Dedifferentiated amniotic fluid mesenchymal stem cell (primary cell): ENCODE data around the gene LARGE2.

Source experiments
- DNase-seq: peaks from one replicate; pipeline ENCODE4 v3.0.0-alpha.2; 2016; ENCODE audit errors: extremely low spot score

The LARGE2 gene

DNA sequence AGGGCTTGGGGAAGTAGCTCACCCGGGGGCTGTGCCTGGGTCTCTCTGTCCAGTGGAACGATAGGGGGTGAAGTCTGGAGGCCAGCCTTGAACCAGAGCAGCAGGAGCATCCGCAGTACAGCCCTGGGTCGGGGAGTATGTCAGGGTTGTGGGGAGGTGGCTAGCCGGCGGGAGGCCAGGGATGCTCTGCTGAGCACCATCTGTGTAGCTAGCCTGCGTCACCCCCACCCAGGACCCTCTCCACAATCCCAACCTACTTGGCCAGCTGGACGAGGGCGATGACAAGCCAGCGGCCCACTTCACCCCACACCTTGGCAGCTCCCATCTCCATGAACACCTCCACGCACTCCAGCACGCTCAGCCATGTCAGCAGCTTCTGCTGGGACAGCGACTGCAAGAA, 7.0 kb upstream of the LARGE2 start:
- no peak for DNase-seq

DNA sequence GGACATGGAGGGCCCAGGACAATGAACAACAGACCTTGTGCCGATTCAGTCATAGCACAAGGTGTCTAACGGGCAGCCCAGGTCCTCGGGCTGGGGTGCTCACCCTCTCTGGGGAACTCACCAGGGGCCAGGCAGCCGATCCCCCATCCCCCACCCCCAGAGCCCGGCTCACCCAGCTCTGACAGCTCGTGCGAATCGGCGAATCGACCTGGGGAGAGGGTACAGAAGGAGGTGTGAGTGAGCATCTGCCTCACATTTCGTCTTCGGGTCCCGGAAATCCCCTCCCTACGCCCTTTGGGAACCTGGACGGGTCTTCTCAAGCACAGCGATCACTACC, 5.2 kb upstream of the LARGE2 start:
- DNase-seq, result no peak

DNA sequence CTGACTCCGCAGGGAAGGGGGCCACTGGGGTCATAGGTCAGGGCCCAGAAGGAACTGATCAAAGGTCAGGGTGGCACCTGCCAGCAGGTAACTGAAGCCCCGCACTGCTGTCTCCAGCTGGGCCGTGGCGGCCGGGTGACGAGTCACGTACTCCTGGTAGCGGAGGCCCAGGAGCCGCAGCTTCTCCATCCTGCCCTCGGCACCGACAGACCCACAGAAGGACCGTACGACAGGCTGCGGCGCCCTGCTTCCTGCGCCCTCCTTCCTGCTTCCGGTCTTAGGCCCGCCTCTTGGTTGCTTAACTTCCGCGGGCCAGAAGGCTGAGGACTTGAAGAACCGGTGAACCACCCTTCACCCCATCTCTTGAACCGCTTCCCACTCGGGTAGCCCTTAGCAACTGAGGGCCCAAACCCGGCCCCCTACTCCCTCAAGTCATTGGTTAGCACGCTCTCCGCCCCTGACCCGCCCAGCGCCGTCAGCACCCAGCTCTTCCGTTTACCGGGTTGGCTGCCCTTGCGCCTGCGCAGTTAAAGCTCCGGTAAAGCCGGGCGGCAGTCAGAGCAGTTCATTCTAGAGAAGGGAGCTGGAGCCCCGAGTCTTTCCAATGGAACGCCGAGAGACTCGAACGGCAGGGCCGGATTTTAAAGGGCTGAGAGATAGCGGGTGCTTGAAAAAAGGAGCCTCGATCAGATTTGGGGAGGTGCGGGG, 4.7 kb upstream of the LARGE2 start, which contains the start of gene PEX16:
Gene PEX16 (minus strand): TSS at position 255 of the 708 bp plus-strand sequence. CDS start 66 bp downstream, at position 189.
- DNase-seq, result peak; percentile 100

DNA sequence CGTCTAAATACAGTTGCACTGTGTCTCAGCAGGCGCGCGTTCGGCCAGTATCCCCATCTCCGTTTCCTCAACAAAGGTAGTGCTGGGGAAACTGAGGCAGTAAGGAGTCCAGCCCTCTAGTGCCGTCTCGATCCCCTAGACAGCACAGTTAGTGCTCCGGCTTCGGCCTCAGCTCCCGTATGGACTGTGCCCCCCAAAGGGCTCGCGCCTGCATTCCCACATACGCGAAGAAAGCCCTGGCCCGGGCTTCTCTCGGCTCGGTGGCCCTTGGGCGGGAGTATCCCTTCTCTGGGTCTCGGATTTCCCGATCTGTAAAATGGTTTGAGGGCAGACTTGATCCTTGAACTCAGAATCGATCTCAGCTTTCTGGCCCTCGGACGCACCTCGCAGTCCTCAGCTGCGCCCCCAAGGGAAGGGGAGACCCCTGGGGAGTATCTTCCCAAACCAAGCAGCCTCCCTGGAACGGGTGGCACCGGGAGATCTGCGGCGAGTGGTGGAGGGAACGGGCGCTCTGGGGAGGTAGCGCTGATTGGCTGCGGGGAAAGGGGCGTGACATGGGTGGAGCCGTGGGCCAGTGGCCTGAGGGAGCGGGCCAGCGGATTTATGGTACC, 4.0 kb upstream of the LARGE2 start:
- peak; percentile 70 for DNase-seq

DNA sequence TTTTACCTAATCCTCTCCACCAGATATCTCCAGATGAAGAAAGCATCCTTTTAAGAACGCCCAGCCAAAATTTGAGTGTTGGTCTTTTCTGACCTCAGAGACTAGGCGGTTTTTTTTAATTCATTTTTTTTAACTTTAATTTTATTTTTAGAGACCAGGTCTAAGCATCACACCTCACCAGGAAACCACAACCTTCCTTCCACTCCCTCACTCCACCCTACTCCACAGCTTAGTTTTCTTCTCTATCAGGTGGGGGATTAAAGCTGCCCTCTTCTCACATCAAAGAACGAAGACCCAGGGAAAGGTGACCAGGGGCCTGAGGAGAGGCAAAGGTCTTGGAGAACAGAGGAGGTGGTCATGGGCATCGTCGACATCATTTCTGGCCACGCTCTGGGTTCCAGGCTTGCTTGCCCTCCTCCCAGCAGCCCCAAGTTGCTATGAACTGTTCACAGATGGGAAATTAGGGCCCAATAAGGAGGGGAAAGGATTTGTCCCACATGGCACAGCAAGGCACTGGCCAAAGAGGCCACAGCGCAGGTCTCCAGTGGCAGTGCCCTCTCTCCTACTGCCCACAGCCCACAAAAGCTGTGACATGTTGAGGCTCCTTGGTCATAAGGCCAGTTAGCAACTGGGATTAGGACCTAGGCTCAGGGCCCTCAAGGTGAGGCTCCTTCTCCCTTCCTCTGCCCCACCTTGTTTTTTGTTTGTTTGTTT, 3.3 kb upstream of the LARGE2 start:
- DNase-seq, result no peak

DNA sequence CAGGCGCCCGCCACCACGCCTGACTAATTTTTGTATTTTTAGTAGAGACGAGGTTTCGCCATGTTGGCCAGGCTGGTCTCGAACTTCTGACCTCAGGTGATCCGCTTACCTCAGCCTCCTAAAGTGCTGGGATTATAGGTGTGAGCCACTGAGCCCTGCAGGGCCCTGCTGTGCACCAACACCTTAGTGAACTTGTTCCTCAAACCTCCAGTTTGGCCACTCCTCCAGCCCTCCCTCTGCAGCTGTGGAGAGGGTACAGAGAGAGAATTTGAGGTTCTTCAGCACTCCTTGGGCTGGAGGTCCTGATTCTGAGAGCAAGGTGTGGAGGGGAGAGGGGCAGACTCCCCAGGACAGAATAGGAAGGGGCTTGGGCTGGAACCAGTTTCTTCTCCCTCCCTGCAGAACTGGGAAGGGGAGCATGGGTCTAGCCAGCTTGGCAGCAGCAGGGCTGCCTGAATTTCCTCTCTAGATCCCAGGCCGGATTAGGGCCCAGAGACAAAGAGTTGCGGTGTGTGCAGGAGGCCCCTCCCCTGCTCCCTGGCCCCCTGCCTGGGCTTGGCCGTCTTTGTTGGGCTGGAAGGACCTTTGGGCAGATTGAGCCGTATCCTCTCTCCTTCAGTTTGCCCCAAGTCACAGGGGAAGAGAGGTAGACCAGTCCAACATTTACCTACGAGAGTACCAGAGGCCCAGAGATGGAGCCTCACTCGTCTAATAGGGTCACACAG, 2.5 kb upstream of the LARGE2 start:
- no peak for DNase-seq

DNA sequence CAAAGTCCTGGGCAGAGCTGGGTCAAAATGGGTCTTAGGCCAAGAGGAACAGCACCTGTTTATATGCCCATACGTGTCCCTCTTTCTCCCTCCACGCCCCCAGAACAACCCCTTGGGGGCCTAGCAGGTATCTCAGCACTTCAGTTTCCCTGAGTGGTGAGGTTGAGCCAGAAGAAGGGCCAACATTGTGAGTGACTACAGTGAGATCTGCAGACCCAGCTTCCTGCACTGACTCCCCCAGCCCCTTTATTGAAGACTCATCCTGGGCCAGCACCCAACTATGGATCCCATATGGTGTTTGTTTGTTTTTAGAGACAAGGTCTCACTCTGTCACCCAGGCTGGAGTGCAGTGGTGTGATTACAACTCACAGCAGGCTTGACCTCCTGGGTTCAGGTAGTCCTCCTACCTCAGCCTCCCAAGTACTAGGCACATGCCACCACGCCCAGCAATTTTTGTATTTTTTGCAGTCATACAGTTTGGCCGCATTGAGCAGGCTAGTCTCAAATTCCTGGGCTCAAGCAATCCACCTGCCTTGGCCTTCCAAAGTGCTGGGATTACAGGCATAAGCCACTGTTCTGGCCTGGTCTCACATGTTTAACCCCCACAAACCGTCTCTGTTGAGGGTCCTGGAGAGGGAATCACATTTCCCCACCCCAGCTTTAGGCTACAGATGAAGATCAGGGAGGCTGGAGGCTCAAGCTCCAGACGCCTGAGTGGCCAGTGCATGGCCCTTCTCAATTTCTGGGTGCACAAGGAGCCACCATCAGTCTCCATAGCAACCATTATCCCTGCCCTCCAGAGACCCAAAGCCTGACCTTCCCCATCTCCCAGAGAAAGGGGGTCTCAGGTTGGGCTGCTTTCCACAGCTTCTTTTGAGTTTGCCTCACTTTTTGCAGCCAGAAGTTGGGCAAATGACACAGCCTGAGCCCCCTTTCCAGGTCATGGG, 1.7 kb upstream of the LARGE2 start:
- no peak for DNase-seq

DNA sequence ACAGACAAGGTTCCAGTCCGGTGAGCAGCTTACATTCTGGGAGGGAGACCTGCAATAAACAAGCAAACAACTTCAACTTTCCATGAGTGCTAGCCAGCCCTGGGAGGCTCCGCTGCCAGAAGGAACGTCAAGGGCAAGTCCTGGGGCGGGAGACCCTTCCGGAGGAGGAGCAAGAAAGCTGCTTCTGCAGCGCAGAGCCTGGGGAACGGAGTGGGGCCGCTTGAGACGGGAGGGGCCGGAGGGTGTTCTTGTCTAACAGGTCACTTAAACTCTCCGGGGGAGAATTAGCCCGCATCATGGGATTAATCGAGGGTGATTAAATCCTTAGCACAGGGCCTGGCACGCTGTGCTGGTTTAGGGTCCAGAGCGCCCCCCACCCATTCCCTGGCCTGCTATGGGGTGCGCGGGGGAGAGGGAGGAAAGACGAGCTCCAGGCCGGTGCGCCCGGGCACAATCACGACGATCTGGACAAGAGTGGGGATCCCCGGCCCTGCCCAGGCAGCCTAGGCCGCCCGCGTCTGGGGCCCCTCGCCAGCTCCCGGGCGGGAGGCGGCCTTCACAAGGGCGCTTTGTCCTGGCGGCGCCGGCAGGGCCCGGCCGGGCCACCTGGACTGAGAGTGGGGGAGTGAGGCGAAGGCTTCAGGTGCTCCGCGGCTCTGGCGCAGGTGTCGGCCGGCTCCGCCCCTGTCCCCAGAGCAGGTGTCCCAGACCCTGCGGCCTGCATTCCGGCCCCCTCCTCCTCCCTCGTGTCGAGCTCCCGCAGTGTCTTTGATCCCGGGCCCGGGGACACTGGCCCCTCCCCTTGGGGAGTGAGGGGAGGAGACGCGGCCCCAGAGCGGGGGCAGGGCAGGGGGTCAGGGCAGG, 663 bp upstream of the LARGE2 start:
- no peak for DNase-seq

DNA sequence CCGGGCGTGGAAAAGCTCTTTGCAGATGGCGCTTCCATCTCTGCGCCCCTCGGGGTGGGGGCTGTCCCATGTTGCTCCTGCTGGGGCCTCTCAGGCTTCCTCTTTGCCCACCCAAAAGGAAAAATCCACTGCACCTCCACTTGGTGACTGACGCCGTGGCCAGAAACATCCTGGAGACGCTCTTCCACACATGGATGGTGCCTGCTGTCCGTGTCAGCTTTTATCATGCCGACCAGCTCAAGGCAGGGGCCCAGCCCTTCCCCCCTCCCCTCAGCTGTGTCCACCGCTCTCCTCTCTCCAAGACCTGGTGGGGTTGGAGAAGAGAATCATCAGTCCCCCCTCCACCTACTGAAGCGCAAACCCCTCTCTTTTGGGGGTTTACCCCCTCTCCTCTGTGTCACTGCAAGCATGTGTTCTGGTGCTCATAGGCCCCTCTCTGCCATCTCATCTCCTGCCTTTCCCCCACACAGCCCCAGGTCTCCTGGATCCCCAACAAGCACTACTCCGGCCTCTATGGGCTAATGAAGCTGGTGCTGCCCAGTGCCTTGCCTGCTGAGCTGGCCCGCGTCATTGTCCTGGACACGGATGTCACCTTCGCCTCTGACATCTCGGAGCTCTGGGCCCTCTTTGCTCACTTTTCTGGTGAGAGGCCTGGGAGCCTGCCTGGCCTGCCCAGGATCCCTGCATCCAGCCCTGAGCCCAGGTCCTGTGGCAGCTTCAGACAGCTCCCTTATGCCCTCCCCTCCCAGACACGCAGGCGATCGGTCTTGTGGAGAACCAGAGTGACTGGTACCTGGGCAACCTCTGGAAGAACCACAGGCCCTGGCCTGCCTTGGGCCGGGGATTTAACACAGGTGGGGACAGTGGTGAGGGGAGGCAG, 1.8 kb downstream of the LARGE2 start:
- no peak for DNase-seq

DNA sequence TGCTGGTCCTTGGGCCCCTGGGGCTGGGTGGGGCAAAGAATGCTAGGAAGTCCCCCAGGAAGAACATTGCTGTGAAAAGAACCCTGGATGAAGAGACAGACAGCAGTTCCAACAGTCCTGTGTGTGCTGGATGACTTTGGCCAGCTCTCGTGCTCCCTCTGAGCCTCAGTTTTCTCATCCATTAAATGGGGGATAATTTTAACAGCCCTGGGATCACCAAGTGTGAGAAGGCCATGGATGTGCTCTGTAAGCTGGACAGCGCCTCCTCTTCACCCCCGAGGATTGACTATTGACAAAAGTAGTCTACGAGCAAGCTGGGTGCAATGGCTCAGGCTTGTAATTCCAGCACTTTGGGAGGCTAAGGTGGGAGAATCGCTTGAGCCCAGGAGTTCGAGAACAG, 2.5 kb downstream of the LARGE2 start:
- DNase-seq, result no peak

DNA sequence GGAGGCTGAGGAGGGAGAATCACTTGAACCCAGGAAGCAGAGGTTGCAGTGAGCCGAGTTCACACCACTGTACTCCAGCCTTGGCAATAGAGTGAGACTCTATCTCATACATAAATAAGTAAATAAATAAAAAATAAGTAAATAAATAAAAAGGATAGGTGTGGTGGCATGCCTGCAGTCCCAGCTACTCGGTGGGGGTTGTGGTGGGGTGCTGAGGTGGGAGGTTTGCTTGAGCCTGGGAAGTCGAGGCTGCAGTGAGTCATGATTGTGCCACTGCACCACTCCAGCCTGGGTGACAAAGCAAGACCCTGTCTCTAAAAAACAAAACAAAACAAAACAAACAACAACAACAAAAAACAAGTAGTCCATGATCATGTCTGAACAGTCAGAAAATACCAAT, 3.1 kb downstream of the LARGE2 start:
- no peak for DNase-seq

DNA sequence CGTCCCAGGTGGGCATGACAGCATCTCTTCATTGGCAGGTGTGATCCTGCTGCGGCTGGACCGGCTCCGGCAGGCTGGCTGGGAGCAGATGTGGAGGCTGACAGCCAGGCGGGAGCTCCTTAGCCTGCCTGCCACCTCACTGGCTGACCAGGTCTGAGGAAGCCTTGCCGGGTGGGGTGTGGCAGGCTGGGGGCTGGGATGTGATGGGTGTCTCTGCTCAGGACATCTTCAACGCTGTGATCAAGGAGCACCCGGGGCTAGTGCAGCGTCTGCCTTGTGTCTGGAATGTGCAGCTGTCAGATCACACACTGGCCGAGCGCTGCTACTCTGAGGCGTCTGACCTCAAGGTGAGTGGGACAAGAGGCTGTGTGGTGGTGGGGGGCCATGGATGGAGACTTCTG, 3.5 kb downstream of the LARGE2 start:
- no peak for DNase-seq

DNA sequence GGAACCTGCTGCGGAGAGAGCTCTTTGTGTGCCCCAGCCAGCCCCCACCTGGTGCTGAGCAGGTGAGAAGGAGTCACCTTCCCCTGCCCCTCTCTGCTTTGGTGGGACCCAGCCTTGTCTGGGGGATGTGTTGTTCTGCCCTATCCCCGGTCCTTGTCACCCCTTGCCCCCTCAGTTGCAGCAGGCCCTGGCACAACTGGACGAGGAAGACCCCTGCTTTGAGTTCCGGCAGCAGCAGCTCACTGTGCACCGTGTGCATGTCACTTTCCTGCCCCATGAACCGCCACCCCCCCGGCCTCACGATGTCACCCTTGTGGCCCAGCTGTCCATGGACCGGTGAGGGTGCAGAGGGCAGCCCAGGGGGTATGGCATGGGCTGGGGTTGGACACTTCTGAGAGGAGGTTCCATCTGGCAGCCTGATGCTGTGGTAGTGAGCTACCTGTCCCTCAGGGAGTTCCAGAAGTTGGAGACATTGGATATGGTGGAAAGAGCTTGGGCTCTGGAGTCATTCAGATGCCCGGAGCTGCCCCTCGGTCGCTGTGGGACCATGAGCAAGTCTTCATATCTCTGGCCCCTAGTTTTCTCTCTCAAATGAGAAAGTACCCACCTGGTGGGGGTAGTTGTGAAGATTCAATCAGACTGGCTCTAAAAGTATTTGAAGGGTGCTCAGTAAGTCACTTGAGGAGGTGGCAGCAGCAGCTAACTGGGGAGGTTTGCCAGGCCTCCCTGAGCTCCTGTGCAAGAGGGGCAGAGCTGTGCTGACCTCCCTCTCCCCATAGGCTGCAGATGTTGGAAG, 4.3 kb downstream of the LARGE2 start:
- no peak for DNase-seq

DNA sequence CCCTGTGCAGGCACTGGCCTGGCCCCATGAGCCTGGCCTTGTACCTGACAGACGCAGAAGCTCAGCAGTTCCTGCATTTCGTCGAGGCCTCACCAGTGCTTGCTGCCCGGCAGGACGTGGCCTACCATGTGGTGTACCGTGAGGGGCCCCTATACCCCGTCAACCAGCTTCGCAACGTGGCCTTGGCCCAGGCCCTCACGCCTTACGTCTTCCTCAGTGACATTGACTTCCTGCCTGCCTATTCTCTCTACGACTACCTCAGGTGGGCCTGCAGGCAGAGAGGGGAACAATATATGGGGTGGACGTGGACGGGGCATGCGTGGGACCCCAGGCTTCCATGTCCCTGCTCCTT, 4.9 kb downstream of the LARGE2 start:
- no peak for DNase-seq

DNA sequence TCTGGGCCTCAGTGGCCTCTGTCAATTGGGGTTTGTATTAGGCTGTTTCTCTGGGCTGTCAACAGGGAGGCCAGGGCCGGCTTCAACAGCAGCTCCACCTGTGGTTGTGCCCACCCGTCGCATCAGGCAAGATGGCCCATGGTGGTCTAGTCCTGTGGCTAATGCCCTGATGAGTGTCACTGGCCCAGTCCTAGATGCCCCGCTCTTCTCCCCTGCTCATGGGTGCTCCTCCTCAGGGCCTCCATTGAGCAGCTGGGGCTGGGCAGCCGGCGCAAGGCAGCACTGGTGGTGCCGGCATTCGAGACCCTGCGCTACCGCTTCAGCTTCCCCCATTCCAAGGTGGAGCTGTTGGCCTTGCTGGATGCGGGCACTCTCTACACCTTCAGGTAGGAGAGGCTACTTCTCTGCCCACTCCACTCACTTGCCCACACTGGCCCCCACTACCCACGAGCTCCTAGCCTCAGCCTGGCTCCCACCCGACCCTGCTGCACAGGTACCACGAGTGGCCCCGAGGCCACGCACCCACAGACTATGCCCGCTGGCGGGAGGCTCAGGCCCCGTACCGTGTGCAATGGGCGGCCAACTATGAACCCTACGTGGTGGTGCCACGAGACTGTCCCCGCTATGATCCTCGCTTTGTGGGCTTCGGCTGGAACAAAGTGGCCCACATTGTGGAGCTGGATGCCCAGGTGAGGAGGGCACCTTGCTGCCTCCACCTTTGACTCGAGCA, 5.4 kb downstream of the LARGE2 start:
- no peak for DNase-seq

DNA sequence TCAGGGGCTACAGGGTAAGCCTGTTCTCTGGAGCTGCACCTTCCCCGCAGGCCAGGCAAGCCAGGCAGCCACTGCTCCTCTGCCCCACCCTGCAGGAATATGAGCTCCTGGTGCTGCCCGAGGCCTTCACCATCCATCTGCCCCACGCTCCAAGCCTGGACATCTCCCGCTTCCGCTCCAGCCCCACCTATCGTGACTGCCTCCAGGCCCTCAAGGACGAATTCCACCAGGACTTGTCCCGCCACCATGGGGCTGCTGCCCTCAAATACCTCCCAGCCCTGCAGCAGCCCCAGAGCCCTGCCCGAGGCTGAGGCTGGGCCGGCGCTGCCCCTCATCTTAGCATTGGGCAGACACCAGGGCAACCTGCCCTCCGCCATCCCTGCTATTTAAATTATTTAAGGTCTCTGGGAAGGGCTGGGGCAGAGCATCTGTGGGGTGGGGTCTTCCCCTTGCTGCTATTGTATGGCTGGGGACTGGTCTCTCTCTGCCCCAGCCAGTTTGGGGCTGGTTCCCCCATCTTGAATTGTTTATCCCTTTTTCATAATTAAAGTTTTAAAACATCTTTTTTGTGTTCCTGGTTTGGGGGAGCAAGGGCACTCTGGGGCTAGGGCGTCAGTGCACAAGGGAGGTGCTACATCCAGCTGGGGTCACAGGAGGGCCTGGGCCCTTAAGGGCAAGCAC, 6.2 kb downstream of the LARGE2 start:
- DNase-seq, result no peak

DNA sequence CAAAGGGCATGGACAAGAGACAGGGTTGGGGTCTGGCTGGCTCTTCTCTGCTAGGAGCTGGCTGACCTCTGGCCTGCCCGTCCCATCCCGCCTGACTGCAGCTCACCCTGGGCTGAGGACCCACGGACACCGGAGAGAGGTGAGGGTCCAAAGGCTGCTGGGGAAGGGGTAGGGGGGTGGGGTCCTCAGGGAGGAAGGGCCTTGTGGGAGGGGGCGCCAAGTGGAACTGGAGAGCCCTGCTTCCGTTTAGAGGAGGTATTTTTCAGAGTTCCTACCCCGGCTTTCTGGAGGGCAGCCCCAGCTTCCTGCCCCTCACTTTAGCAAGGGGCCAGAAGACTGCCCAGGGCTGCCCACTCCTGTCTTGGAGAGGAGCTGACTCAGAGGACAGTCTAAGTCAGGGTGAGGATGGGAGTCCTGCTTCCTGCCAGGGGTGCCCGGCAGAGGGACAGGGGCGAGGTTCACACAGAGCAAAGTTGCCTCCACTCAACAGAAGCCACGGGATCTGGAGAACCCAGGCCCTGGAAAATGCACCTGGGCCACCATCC, 7.1 kb downstream of the LARGE2 start:
- no peak for DNase-seq
